HepG2 (cell line): ENCODE data around the gene SYCE3. TPM values are rescaled to one million over a fixed set of nuclear protein-coding genes. Genes with fewer than 3 reads are reported as not detected.

Source experiments
- ATAC-seq: fragments of 200-7000 bp; cut with Tn5 transposase; 3 replicates; pipeline ENCODE4 v1.9.1; 2020; ENCODE audit warnings: mild to moderate bottlenecking, moderate library complexity
- BruUV-seq: library from RNA; stranded (reverse); fragments of 400-500 nt; replicated peaks from 2 replicates; lab custom pipeline; 2021; lab: Mats Ljungman, UMichigan
- CTCF ChIA-PET: fragments of 300-600 bp; formaldehyde crosslinking; extraction: SDS; loops from one replicate; lab custom pipeline; 2021; ENCODE audit warnings: low total read pairs, inconsistent platforms, low intra/inter-chr PET ratio; lab: Yijun Ruan, JAX
- POLR2A ChIA-PET: fragments of 350-600 bp; sonication (Branson Sonifier 250); formaldehyde crosslinking; loops from one replicate; lab custom pipeline; 2020; ENCODE audit warnings: antibody characterized with exemption, inconsistent platforms; lab: Yijun Ruan, JAX
- DNase-seq: peaks from one replicate; pipeline ENCODE4 v3.0.0-alpha.2; 2015; ENCODE audit warnings: low spot score
- FAIRE-seq: peaks from 3 replicates; lab custom pipeline; 2011; peaks lifted over from hg19 to GRCh38; lab: Jason Lieb, UNC
- H2AFZ ChIP-seq: one replicate; pipeline ENCODE4 v1.6.1; 2011; ENCODE audit warnings: low read length, inconsistent platforms
- H3K27ac ChIP-seq: fragments of 300-600 bp; 3 replicates; pipeline ENCODE4 v1.8.0; 2011; ENCODE audit warnings: mixed run types, mild to moderate bottlenecking, mixed read lengths, low read length, inconsistent platforms; ENCODE audit not compliant: insufficient read depth; ENCODE audit errors: extremely low read length
- H3K27me3 ChIP-seq, 2 experiments: fragments of 200-600 bp in 1 of 2; 2 replicates in 1 of 2; 3 replicates in 1 of 2; pipeline versions ENCODE4 v1.6.0 to v1.8.0; 2011; ENCODE audit warnings: low read length in 2 of 2, mild to moderate bottlenecking in 2 of 2, moderate library complexity in 2 of 2, inconsistent platforms in 1 of 2; ENCODE audit not compliant: insufficient read depth in 2 of 2, control insufficient read depth in 1 of 2
- H3K36me3 ChIP-seq, 2 experiments: fragments of 200-600 bp in 1 of 2; replicated peaks in 1 of 2; 2 replicates in 1 of 2; 3 replicates in 1 of 2; pipeline versions ENCODE4 v1.5.1 to v1.8.0; 2011; ENCODE audit warnings: low read length in 2 of 2, inconsistent platforms in 1 of 2; ENCODE audit not compliant: insufficient read depth in 2 of 2, control insufficient read depth in 1 of 2
- H3K4me1 ChIP-seq: 2 replicates; pipeline ENCODE4 v1.5.1; 2012; ENCODE audit warnings: low read length, inconsistent platforms; ENCODE audit not compliant: insufficient read depth
- H3K4me2 ChIP-seq: 2 replicates; pipeline ENCODE4 v1.6.0; 2011; ENCODE audit warnings: low read depth, low read length, inconsistent platforms
- H3K4me3 ChIP-seq, 3 experiments: fragments of 200-600 bp in 1 of 3; sonication (generic), shearing (Covaris generic) in 1 of 3; replicated peaks in 1 of 3; 2 replicates each; pipeline ENCODE4 v1.5.1; 2011 to 2016; ENCODE audit warnings: low read length in 3 of 3, inconsistent platforms in 2 of 3, low read depth in 2 of 3, mild to moderate bottlenecking in 2 of 3, control low read depth in 1 of 3, mixed read lengths in 1 of 3; ENCODE audit not compliant: insufficient read depth in 1 of 3
- H3K79me2 ChIP-seq: one replicate; pipeline ENCODE4 v1.6.1; 2011; ENCODE audit warnings: low read length, inconsistent platforms; ENCODE audit not compliant: insufficient read depth
- H3K9ac ChIP-seq: 2 replicates; pipeline ENCODE4 v1.6.0; 2011; ENCODE audit warnings: mild to moderate bottlenecking, low read depth, low read length, inconsistent platforms; ENCODE audit not compliant: insufficient read depth
- H3K9me3 ChIP-seq: 2 replicates; pipeline ENCODE4 v1.5.1; 2012; ENCODE audit warnings: mild to moderate bottlenecking, low read length
- H4K20me1 ChIP-seq: 2 replicates; pipeline ENCODE4 v1.6.0; 2011; ENCODE audit warnings: inconsistent platforms, mild to moderate bottlenecking, low read length, moderate library complexity; ENCODE audit not compliant: insufficient read depth
- EZH2 ChIP-seq: conservative IDR thresholded peaks from 2 replicates; pipeline ENCODE4 v1.6.1; 2012; ENCODE audit warnings: mild to moderate bottlenecking, low read depth, low read length, moderate library complexity
- HDAC6 ChIP-seq: fragments of 200-600 bp; sonication (generic); IDR thresholded peaks from 2 replicates; pipeline ENCODE4 v1.7.0; 2017; ENCODE audit warnings: mild to moderate bottlenecking, antibody characterized with exemption, low read length, low read depth
- MIER2 ChIP-seq: IDR thresholded peaks from 2 replicates; pipeline ENCODE4 v1.6.1; 2016; ENCODE audit warnings: missing biosample characterization, missing genetic modification reagents
- SIN3B ChIP-seq: fragments of 150-350 bp; IDR thresholded peaks from 2 replicates; pipeline ENCODE4 v1.6.1; 2014; ENCODE audit warnings: low read length
- ZNF350 ChIP-seq: sonication (generic); formaldehyde crosslinking; IDR thresholded peaks from 2 replicates; pipeline ENCODE4 v1.4.0; 2020; ENCODE audit warnings: mild to moderate bottlenecking, low read depth, missing genetic modification reagents, borderline replicate concordance
- ZNF713 ChIP-seq: sonication (generic); formaldehyde crosslinking; IDR thresholded peaks from 2 replicates; pipeline ENCODE4 v1.4.0; 2020; ENCODE audit warnings: mild to moderate bottlenecking, missing genetic modification reagents
- WGBS: methylation state at CpG from one replicate; pipeline ENCODE4 v1.1.6; 2017; ENCODE audit warnings: low lambda C conversion rate; 5-methylcytosine and 5-hydroxymethylcytosine counted together
- in situ Hi-C: cut with HindIII; loops from 2 replicates; pipeline ENCODE4 v1.10.0; 2017; ENCODE audit warnings: low pct_unique_long_range_greater_than_20kb; ENCODE audit not compliant: extremely low pct_ligation_motif_present
- intact Hi-C: fragments of 100-400 bp; cut with micrococcal nuclease; formaldehyde crosslinking; loops from one replicate; pipeline ENCODE4 v1.10.0; 2022; ENCODE audit not compliant: unreplicated experiment
- polyA plus RNA-seq, 8 experiments: library from polyadenylated mRNA; depleted of rRNA in 3 of 8; stranded (reverse) in 7 of 8; unstranded in 1 of 8; fragments of >200 nt; fragmentation: Illumina TruSeq in 4 of 8; extraction: Trizol in 4 of 8; gene quantifications; 2 replicates each; pipeline versions ENCODE4 v1.2.1 to v1.2.3, GENCODE V29; 2011 to 2016; ENCODE audit warnings: low read depth in 4 of 8, missing spikeins in 1 of 8, mixed read lengths in 1 of 8; ENCODE audit not compliant: insufficient read depth in 1 of 8
- total RNA-seq, 5 experiments: library from RNA; depleted of rRNA; stranded (reverse); fragments of >200 nt; fragmentation: Illumina TruSeq; extraction: Trizol; gene quantifications; 2 replicates each; pipeline ENCODE4 v1.2.3, GENCODE V29; 2016; ENCODE audit warnings: low read depth in 1 of 5
- TF ChIP-seq, protein P1 (sequence below): conservative IDR thresholded peaks from 2 replicates; pipeline ENCODE4 v1.6.1; 2018; ENCODE audit warnings: missing genetic modification reagents
- TF ChIP-seq, protein P2 (sequence below): sonication (generic); formaldehyde crosslinking; IDR thresholded peaks from 2 replicates; pipeline ENCODE4 v1.5.0; 2020; ENCODE audit warnings: mild to moderate bottlenecking, missing genetic modification reagents, moderate library complexity
- TF ChIP-seq, protein P3 (sequence below), 2 experiments: IDR thresholded peaks; 2 replicates each; pipeline ENCODE4 v1.6.1; 2011 to 2012; ENCODE audit warnings: low read length in 2 of 2, borderline replicate concordance in 1 of 2, low read depth in 1 of 2, mild to moderate bottlenecking in 1 of 2, moderate library complexity in 1 of 2

Gene SYCE3
- total and polyA plus RNA-seq, 2 of the 13 experiments (the other 11 are each of a cell fraction or from before 2014, with no cell fraction given): not detected

DNA sequence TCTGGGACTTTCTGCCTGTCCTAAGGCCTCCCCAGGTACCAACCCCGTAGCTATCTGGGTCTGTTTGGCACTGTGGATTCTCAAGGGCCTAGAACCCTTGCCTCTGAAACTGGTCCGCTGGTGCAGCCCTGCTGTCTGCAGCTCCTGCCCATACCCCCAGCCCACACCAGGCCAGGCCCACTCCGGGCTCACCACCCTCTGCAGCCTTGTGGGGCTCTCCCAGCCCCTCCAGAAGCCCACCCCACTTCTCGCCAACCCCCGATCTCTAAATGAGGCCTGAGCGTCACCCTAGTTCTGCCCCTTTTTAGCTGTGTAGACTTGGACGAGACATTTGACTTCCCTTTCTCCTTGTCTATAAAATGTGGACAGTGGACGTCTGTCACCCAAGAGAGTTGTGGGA, 12.3 kb downstream of the SYCE3 start:
- no peak overlapping the region for H3K4me3 ChIP-seq
- no peak overlapping the region for H3K4me2 ChIP-seq
- DNase-seq (no peak), ATAC-seq (no peak), FAIRE-seq (no peak)
- POLR2A ChIA-PET: interaction anchor here (0.9 to 2.4 kb wide), 4 partner anchors 9 to 25 kb away, joined by 3 to 11 read pairs (median 4); partner anchors contain the start of genes SCO2 and SYCE3
- no peaks in the 10 kb centered on the region for H3K79me2 ChIP-seq
- in situ Hi-C loops (no loop called here), intact Hi-C loops (no loop called here)
- no peak overlapping the region for H3K27ac ChIP-seq
- peaks cover 3 to 23% of the 10 kb centered on the region in 2 experiments for H3K27me3 ChIP-seq
- no peaks in the 10 kb centered on the region for H3K9me3 ChIP-seq
- peaks cover 24% of the 10 kb centered on the region for H3K4me1 ChIP-seq
- BruUV-seq: no TSS peak
- no peaks in the 10 kb centered on the region for H4K20me1 ChIP-seq
- WGBS: 65% methylated on average over 6 of the region's 8 CpGs
- no peak overlapping the region for H2AFZ ChIP-seq
- CTCF ChIA-PET: no interaction called here
- H3K36me3 ChIP-seq: no peaks in the 10 kb centered on the region
- TF ChIP-seq, protein P1, sequence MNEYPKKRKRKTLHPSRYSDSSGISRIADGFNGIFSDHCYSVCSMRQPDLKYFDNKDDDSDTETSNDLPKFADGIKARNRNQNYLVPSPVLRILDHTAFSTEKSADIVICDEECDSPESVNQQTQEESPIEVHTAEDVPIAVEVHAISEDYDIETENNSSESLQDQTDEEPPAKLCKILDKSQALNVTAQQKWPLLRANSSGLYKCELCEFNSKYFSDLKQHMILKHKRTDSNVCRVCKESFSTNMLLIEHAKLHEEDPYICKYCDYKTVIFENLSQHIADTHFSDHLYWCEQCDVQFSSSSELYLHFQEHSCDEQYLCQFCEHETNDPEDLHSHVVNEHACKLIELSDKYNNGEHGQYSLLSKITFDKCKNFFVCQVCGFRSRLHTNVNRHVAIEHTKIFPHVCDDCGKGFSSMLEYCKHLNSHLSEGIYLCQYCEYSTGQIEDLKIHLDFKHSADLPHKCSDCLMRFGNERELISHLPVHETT (CRISPR knock-in tag): no peak
- TF ChIP-seq MIER2 (CRISPR knock-in tag) (no peak), ZNF350 (no peak), SIN3B (no peak), ZNF713 (no peak), EZH2 (no peak), HDAC6 (no peak)
- TF ChIP-seq, protein P2, sequence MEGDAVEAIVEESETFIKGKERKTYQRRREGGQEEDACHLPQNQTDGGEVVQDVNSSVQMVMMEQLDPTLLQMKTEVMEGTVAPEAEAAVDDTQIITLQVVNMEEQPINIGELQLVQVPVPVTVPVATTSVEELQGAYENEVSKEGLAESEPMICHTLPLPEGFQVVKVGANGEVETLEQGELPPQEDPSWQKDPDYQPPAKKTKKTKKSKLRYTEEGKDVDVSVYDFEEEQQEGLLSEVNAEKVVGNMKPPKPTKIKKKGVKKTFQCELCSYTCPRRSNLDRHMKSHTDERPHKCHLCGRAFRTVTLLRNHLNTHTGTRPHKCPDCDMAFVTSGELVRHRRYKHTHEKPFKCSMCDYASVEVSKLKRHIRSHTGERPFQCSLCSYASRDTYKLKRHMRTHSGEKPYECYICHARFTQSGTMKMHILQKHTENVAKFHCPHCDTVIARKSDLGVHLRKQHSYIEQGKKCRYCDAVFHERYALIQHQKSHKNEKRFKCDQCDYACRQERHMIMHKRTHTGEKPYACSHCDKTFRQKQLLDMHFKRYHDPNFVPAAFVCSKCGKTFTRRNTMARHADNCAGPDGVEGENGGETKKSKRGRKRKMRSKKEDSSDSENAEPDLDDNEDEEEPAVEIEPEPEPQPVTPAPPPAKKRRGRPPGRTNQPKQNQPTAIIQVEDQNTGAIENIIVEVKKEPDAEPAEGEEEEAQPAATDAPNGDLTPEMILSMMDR (CRISPR knock-in tag): no peak
- TF ChIP-seq, protein P3, sequence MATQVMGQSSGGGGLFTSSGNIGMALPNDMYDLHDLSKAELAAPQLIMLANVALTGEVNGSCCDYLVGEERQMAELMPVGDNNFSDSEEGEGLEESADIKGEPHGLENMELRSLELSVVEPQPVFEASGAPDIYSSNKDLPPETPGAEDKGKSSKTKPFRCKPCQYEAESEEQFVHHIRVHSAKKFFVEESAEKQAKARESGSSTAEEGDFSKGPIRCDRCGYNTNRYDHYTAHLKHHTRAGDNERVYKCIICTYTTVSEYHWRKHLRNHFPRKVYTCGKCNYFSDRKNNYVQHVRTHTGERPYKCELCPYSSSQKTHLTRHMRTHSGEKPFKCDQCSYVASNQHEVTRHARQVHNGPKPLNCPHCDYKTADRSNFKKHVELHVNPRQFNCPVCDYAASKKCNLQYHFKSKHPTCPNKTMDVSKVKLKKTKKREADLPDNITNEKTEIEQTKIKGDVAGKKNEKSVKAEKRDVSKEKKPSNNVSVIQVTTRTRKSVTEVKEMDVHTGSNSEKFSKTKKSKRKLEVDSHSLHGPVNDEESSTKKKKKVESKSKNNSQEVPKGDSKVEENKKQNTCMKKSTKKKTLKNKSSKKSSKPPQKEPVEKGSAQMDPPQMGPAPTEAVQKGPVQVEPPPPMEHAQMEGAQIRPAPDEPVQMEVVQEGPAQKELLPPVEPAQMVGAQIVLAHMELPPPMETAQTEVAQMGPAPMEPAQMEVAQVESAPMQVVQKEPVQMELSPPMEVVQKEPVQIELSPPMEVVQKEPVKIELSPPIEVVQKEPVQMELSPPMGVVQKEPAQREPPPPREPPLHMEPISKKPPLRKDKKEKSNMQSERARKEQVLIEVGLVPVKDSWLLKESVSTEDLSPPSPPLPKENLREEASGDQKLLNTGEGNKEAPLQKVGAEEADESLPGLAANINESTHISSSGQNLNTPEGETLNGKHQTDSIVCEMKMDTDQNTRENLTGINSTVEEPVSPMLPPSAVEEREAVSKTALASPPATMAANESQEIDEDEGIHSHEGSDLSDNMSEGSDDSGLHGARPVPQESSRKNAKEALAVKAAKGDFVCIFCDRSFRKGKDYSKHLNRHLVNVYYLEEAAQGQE (IDR thresholded peaks at IDR 0.05; ENCODE audit: borderline replicate concordance in 1 of 2, low read depth in 1 of 2, low read length in 2 of 2): no peak
- TF ChIP-seq, all 625 proteins: peak for 0
- H3K9ac ChIP-seq: no peak overlapping the region
